ENCODE data around the gene GJA5. TPM values are rescaled to one million over a fixed set of nuclear protein-coding genes. Genes with fewer than 3 reads are reported as not detected.

The GJA5 gene
- total RNA-seq, 6 experiments from 2014 or later = 17.6 to 25.7 (median 20.2) TPM

- Mint-ChIP-seq H3K4me1 (ENCODE audit: low read depth) (peaks cover under 1% of the 10 kb centered on the region; the same call in 1 of the 2 replicates), H3K4me3 (no peak overlapping the region), H3K27ac (no peak overlapping the region)
Observed at GRCh38 chr1:147786536-147786935, 26.1 kb upstream of the GJA5 start.

GRCh38 chr1:147785794-147786506, 25.5 kb upstream of the GJA5 start:
- Mint-ChIP-seq H3K27ac (no peak overlapping the region), H3K4me3 (no peak overlapping the region), H3K36me3 (ENCODE audit: low read depth) (no peaks in the 10 kb centered on the region), H3K4me1 (ENCODE audit: low read depth) (peaks cover 6% of the 10 kb centered on the region), H3K9me3 (no peaks in the 10 kb centered on the region), H3K27me3 (ENCODE audit: insufficient read depth) (peaks cover 3% of the 10 kb centered on the region)
- no peak for TF ChIP-seq CTCF (IDR thresholded peaks at IDR 0.05)
- DNase-seq = no peak

More at GRCh38 chr1:147786536-147786935, 26.1 kb upstream of the GJA5 start:
- peaks cover 3% of the 10 kb centered on the region for H3K27me3 Mint-ChIP-seq (ENCODE audit: insufficient read depth)
- no peaks in the 10 kb centered on the region for H3K36me3 Mint-ChIP-seq (ENCODE audit: low read depth)
- H3K9me3 Mint-ChIP-seq = no peaks in the 10 kb centered on the region; the same call in 1 of the 2 replicates
- no peak for TF ChIP-seq CTCF (IDR thresholded peaks at IDR 0.05)
- DNase-seq = no peak

GRCh38 chr1:147784941-147785340, 24.5 kb upstream of the GJA5 start:
- DNase-seq = no peak

GRCh38 chr1:147781056-147781471, 20.7 kb upstream of the GJA5 start:
- Mint-ChIP-seq H3K27me3 (ENCODE audit: insufficient read depth) (peaks cover 10% of the 10 kb centered on the region), H3K4me1 (ENCODE audit: low read depth) (peaks cover 10% of the 10 kb centered on the region), H3K27ac (no peak overlapping the region), H3K9me3 (no peaks in the 10 kb centered on the region), H3K36me3 (ENCODE audit: low read depth) (no peaks in the 10 kb centered on the region), H3K4me3 (no peak overlapping the region)
- TF ChIP-seq CTCF (IDR thresholded peaks at IDR 0.05) = no peak
- DNase-seq = no peak

More at GRCh38 chr1:147784941-147785340, 24.5 kb upstream of the GJA5 start:
- Mint-ChIP-seq H3K4me3 (no peak overlapping the region), H3K9me3 (no peaks in the 10 kb centered on the region), H3K36me3 (ENCODE audit: low read depth) (no peaks in the 10 kb centered on the region), H3K27ac (no peak overlapping the region), H3K4me1 (ENCODE audit: low read depth) (peaks cover 10% of the 10 kb centered on the region), H3K27me3 (ENCODE audit: insufficient read depth) (peaks cover 4% of the 10 kb centered on the region)
- no peak for TF ChIP-seq CTCF (IDR thresholded peaks at IDR 0.05)

- H3K27me3 Mint-ChIP-seq (ENCODE audit: insufficient read depth) = peaks cover 25% of the 10 kb centered on the region
- no peak for DNase-seq
- H3K27ac Mint-ChIP-seq = no peak overlapping the region
- no peak for TF ChIP-seq CTCF (IDR thresholded peaks at IDR 0.05)
- H3K9me3 Mint-ChIP-seq = no peaks in the 10 kb centered on the region
- H3K4me1 Mint-ChIP-seq (ENCODE audit: low read depth) = peaks cover 18% of the 10 kb centered on the region
- no peak overlapping the region for H3K4me3 Mint-ChIP-seq
- no peaks in the 10 kb centered on the region for H3K36me3 Mint-ChIP-seq (ENCODE audit: low read depth)
Observed at GRCh38 chr1:147777694-147778093, 17.3 kb upstream of the GJA5 start.
